PC-9 (cell line): ENCODE data around the gene AADACL2. TPM values are rescaled to one million over a fixed set of nuclear protein-coding genes. Genes with fewer than 3 reads are reported as not detected.

Source experiments
- BruUV-seq: library from RNA; stranded (reverse); fragments of 400-500 nt; replicated peaks from 2 replicates; lab custom pipeline; 2021; lab: Mats Ljungman, UMichigan
- CTCF ChIA-PET: fragments of 300-600 bp; sonication (Branson Sonifier 250); formaldehyde crosslinking; loops from one replicate; lab custom pipeline; 2022; ENCODE audit warnings: antibody characterized with exemption; lab: Charles Lee
- POLR2A ChIA-PET: fragments of 300-600 bp; sonication (Branson Sonifier 250); formaldehyde crosslinking; loops from one replicate; lab custom pipeline; 2022; ENCODE audit warnings: antibody characterized with exemption; ENCODE audit not compliant: unreplicated experiment; lab: Charles Lee
- DNase-seq, 2 experiments: peaks; one replicate each; pipeline versions ENCODE4 v3.0.0 to v3.0.0-alpha.2; 2015 to 2022; ENCODE audit warnings: mixed read lengths in 1 of 2
- H2AFZ ChIP-seq: fragments of 200-600 bp; sonication (generic); 2 replicates; pipeline ENCODE4 v1.8.1; 2017; ENCODE audit warnings: antibody characterized with exemption
- H3F3A ChIP-seq: fragments of 200-600 bp; sonication (generic); 2 replicates; pipeline ENCODE4 v1.8.1; 2017; ENCODE audit warnings: antibody characterized with exemption, mild to moderate bottlenecking, low read depth; ENCODE audit not compliant: insufficient read depth
- H3K27ac ChIP-seq: fragments of 200-600 bp; sonication (generic); 2 replicates; pipeline ENCODE4 v1.6.1; 2016; ENCODE audit warnings: mixed run types
- H3K27me3 ChIP-seq: fragments of 200-600 bp; sonication (generic); 2 replicates; pipeline ENCODE4 v1.6.1; 2016; ENCODE audit warnings: low read depth, mixed run types; ENCODE audit not compliant: insufficient read depth
- H3K36me3 ChIP-seq: fragments of 200-600 bp; sonication (generic); 2 replicates; pipeline ENCODE4 v1.6.1; 2016; ENCODE audit warnings: low read depth, mixed run types
- H3K4me1 ChIP-seq: fragments of 200-600 bp; sonication (generic); replicated peaks from 2 replicates; pipeline ENCODE4 v1.6.1; 2016; ENCODE audit warnings: mixed run types; ENCODE audit not compliant: insufficient read depth
- H3K4me2 ChIP-seq: fragments of 200-600 bp; sonication (generic); 2 replicates; pipeline ENCODE4 v1.6.1; 2017; ENCODE audit warnings: mixed run types
- H3K4me3 ChIP-seq: fragments of 200-600 bp; sonication (generic); 2 replicates; pipeline ENCODE4 v1.6.1; 2016; ENCODE audit warnings: mixed run types
- H3K79me2 ChIP-seq: fragments of 200-600 bp; sonication (generic); 2 replicates; pipeline ENCODE4 v1.6.1; 2017; ENCODE audit warnings: low read depth, mixed run types
- H3K9me2 ChIP-seq: fragments of 200-600 bp; sonication (generic); 2 replicates; pipeline ENCODE4 v1.8.1; 2017; ENCODE audit warnings: mild to moderate bottlenecking; ENCODE audit not compliant: insufficient read depth
- H3K9me3 ChIP-seq: fragments of 200-600 bp; sonication (generic); 2 replicates; pipeline ENCODE4 v1.8.1; 2016; ENCODE audit warnings: low read depth; ENCODE audit not compliant: insufficient read depth
- H4K20me1 ChIP-seq: fragments of 200-600 bp; sonication (generic); 2 replicates; pipeline ENCODE4 v1.8.1; 2017; ENCODE audit not compliant: insufficient read depth
- EZH2 ChIP-seq: fragments of 200-600 bp; sonication (generic); IDR thresholded peaks from 2 replicates; pipeline ENCODE4 v1.8.0; 2017; ENCODE audit warnings: antibody characterized with exemption, low read depth
- intact Hi-C: fragments of 100-400 bp; cut with micrococcal nuclease; formaldehyde crosslinking; loops from one replicate; pipeline ENCODE4 v1.10.0; 2022; ENCODE audit not compliant: unreplicated experiment
- total RNA-seq: library from RNA; stranded (reverse); gene quantifications from 2 replicates; pipeline ENCODE4 v1.2.3, GENCODE V29; 2021
- TF ChIP-seq, protein P1 (sequence below): fragments of 200-600 bp; sonication (generic); conservative IDR thresholded peaks from 2 replicates; pipeline ENCODE4 v1.6.1; 2017; ENCODE audit warnings: mixed run types, antibody characterized with exemption, mild to moderate bottlenecking, moderate library complexity

Gene AADACL2
- total RNA-seq, 1 experiment from 2014 or later: not detected

DNA sequence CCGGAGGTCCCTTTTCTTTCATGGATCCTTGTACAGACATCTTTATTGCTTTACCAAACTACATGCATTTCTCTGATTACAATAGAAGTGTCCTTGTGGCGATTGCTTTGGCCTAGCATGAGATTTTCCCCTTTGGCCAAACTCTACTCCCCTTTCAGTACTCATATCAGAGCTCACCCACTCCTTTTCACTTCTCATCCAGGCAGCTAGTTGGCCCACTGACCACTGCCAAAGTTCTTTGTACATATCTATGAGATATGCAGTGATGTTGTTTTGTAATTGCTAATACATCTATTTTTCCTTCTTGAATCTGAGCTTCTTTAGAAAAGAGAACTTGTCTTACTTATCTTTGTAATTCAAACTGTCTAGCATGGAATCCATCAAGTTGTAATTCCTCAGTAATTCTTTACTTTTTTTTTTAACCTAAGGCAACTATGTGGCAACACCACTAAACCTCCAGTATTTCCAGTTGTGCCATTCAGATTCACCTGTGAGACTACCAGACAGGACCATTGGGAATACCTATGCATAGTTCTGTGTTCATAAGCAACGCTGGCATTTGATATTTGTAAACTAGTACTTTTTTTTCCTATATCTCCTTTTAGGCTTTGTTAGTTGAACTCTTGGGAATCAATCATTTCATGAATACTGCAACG, 39.2 kb downstream of the AADACL2 start:
- Histone ChIP-seq H3F3A (no peaks in the 10 kb centered on the region), H3K4me2 (no peak overlapping the region), H3K79me2 (no peaks in the 10 kb centered on the region), H4K20me1 (no peaks in the 10 kb centered on the region), H3K9me2 (no peaks in the 10 kb centered on the region), H3K27me3 (no peaks in the 10 kb centered on the region), H3K27ac (no peak overlapping the region), H3K4me3 (no peak overlapping the region), H3K9me3 (no peaks in the 10 kb centered on the region; the same call in 1 of the 2 replicates), H3K36me3 (no peaks in the 10 kb centered on the region), H2AFZ (no peak overlapping the region), H3K4me1 (peaks cover 5% of the 10 kb centered on the region)
- intact Hi-C loops: no loop called here
- ChIA-PET CTCF (interaction anchor here (0.7 kb wide), 1 partner anchor 518 kb away, joined by 3 read pairs; no protein-coding TSS in a partner anchor), POLR2A (no interaction called here)
- TF ChIP-seq EZH2: no peak
- TF ChIP-seq, protein P1, sequence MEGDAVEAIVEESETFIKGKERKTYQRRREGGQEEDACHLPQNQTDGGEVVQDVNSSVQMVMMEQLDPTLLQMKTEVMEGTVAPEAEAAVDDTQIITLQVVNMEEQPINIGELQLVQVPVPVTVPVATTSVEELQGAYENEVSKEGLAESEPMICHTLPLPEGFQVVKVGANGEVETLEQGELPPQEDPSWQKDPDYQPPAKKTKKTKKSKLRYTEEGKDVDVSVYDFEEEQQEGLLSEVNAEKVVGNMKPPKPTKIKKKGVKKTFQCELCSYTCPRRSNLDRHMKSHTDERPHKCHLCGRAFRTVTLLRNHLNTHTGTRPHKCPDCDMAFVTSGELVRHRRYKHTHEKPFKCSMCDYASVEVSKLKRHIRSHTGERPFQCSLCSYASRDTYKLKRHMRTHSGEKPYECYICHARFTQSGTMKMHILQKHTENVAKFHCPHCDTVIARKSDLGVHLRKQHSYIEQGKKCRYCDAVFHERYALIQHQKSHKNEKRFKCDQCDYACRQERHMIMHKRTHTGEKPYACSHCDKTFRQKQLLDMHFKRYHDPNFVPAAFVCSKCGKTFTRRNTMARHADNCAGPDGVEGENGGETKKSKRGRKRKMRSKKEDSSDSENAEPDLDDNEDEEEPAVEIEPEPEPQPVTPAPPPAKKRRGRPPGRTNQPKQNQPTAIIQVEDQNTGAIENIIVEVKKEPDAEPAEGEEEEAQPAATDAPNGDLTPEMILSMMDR: no peak
- BruUV-seq: no TSS peak
- no peak for DNase-seq

DNA sequence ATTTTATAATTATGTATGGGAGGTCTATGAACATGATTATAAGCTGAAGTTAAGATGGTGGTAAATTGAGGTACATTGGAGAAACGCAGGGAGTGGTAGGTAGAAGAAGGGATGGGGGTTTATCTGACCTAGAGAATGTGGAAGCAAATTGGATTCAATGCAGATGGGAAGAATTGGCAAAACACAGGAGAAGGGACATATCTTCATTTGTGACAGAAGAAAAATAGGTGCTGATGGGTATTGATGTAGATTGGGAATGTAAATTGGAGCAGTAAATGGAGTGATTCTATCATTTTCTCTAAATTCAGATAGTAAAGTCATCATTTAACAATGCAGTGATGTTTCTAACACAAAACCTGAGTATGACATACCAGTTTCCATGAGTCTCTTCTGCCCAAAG, 40.5 kb downstream of the AADACL2 start:
- BruUV-seq: no TSS peak
- H4K20me1 ChIP-seq: no peaks in the 10 kb centered on the region
- ChIA-PET POLR2A (no interaction called here), CTCF (no interaction called here)
- intact Hi-C loops: no loop called here
- no peak overlapping the region for H3K27ac ChIP-seq
- H3K27me3 ChIP-seq: no peaks in the 10 kb centered on the region
- no peak for TF ChIP-seq EZH2
- TF ChIP-seq, protein P1: no peak
- peaks cover 5% of the 10 kb centered on the region for H3K4me1 ChIP-seq
- H3K9me3 ChIP-seq: no peaks in the 10 kb centered on the region; the same call in 1 of the 2 replicates
- no peaks in the 10 kb centered on the region for H3K36me3 ChIP-seq
- DNase-seq: no peak
- H3K9me2 ChIP-seq: no peaks in the 10 kb centered on the region
- no peaks in the 10 kb centered on the region for H3F3A ChIP-seq
- no peak overlapping the region for H2AFZ ChIP-seq
- no peaks in the 10 kb centered on the region for H3K79me2 ChIP-seq
- H3K4me2 ChIP-seq: no peak overlapping the region
- no peak overlapping the region for H3K4me3 ChIP-seq

DNA sequence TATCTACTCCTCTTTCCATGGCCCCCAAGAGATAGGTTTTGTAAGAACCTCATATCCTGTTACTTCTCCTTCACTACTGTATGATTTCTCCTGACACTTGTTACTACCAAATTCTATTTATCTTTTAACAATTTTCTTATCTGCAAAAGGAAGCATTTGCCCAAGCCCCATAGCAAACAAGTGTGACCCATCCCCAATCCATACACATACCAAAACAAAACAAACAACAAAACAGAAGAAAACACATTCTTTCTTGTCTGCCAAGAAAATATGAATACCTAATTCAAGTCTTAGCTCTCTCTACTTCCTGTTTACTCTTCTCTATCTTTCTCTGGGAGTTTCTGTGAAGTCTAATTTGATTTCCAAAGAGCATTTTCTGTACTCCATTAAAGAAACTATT, 41.2 kb downstream of the AADACL2 start:
- intact Hi-C loops: no loop called here
- Histone ChIP-seq H3K4me1 (peaks cover 5% of the 10 kb centered on the region), H3K79me2 (no peaks in the 10 kb centered on the region), H3K9me2 (no peaks in the 10 kb centered on the region), H3K27ac (no peak overlapping the region), H4K20me1 (no peaks in the 10 kb centered on the region), H3K27me3 (no peaks in the 10 kb centered on the region), H3K36me3 (no peaks in the 10 kb centered on the region), H3K4me2 (no peak overlapping the region), H3F3A (no peaks in the 10 kb centered on the region), H3K4me3 (no peak overlapping the region), H3K9me3 (no peaks in the 10 kb centered on the region; the same call in 1 of the 2 replicates), H2AFZ (no peak overlapping the region)
- CTCF ChIA-PET: no interaction called here
- no peak for DNase-seq
- BruUV-seq: no TSS peak
- POLR2A ChIA-PET: interaction anchor here (0.6 kb wide), 1 partner anchor 59 kb away, joined by 4 read pairs; no protein-coding TSS in a partner anchor
- TF ChIP-seq, protein P1: no peak
- no peak for TF ChIP-seq EZH2
